Brain microvascular endothelial cell (primary cell): Measurements from ENCODE around the gene STX4.
A peak's percentile ranks its signal among the peaks of the same experiment; 100 is the strongest.

Experiments
- DNase-seq: peaks from one replicate; pipeline ENCODE4 v3.0.0-alpha.2; 2020
- H3K27ac ChIP-seq: fragments of 250-450 bp; sonication (Bioruptor Pico); 2 replicates; pipeline ENCODE4 v1.5.1; 2020; ENCODE audit warnings: mild to moderate bottlenecking, moderate library complexity
- H3K27me3 ChIP-seq: fragments of 250-450 bp; sonication (Bioruptor Pico); replicated peaks from 2 replicates; pipeline ENCODE4 v1.5.1; 2020; ENCODE audit warnings: mild to moderate bottlenecking
- H3K36me3 ChIP-seq: fragments of 250-450 bp; sonication (Bioruptor Pico); replicated peaks from 2 replicates; pipeline ENCODE4 v1.5.1; 2020; ENCODE audit warnings: mild to moderate bottlenecking
- H3K4me3 ChIP-seq: 2 replicates; pipeline ENCODE4 v1.5.1; 2011; ENCODE audit warnings: low read depth, mild to moderate bottlenecking, control low read depth, low read length, moderate library complexity
- in situ Hi-C: cut with HindIII; loops from 2 replicates; pipeline ENCODE4 v1.10.0; 2017; ENCODE audit warnings: low sequenced_read_pairs, low pct_ligation_motif_present
- TF ChIP-seq, protein P1 (sequence below): IDR thresholded peaks from 2 replicates; pipeline ENCODE4 v1.5.1; 2011; ENCODE audit warnings: low read depth, mild to moderate bottlenecking, moderate library complexity, low read length, control low read depth, inconsistent platforms; ENCODE audit errors: missing control alignments

Gene STX4

DNA sequence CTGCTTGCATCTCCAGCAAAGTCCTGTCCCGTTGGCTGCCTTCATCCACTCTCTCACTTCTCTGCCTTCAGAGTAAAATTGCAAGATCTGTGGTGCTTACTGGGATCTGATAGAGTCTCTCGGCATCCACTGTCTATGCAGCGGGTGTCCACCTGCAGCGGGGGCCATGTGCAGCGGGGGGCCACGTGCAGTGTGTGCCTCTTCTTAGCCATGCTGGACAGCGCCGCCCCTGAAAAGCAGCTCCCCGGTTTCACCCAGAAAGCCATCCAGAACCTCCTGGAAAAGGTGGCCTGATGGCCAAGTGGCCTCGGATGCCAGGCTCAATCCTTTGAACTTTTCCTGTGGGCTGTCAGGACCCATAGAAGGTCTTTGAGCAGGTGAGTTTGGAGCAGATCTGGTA is 9.5 kb downstream of the STX4 start:
- Histone ChIP-seq H3K4me3 (no peak overlapping the region), H3K36me3 (peaks cover 31% of the 10 kb centered on the region), H3K27me3 (no peaks in the 10 kb centered on the region), H3K27ac (no peak overlapping the region)
- in situ Hi-C loops: no loop called here
- DNase-seq: no peak
- TF ChIP-seq, protein P1, sequence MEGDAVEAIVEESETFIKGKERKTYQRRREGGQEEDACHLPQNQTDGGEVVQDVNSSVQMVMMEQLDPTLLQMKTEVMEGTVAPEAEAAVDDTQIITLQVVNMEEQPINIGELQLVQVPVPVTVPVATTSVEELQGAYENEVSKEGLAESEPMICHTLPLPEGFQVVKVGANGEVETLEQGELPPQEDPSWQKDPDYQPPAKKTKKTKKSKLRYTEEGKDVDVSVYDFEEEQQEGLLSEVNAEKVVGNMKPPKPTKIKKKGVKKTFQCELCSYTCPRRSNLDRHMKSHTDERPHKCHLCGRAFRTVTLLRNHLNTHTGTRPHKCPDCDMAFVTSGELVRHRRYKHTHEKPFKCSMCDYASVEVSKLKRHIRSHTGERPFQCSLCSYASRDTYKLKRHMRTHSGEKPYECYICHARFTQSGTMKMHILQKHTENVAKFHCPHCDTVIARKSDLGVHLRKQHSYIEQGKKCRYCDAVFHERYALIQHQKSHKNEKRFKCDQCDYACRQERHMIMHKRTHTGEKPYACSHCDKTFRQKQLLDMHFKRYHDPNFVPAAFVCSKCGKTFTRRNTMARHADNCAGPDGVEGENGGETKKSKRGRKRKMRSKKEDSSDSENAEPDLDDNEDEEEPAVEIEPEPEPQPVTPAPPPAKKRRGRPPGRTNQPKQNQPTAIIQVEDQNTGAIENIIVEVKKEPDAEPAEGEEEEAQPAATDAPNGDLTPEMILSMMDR: no peak

DNA sequence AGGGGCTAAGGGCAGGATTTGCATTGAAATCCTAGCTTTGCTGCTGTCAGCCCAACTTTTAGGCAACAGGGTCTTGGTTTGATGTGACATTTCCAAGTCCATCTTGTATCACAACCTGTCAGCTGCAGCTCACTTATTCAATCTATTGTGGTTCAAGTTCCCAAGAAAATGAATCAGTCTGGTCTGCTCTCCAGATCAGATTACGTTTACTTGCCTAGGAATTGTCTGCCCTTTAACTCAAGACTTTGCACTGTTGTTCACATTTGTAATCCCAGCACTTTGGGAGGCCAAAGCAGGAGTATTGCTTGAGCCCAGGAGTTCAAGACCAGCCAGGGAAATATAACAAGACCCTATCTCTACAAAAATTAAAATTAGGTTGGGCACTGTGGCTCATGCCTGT is 10.0 kb downstream of the STX4 start:
- peaks cover 27% of the 10 kb centered on the region for H3K36me3 ChIP-seq
- no peak overlapping the region for H3K4me3 ChIP-seq
- in situ Hi-C loops: no loop called here

DNA sequence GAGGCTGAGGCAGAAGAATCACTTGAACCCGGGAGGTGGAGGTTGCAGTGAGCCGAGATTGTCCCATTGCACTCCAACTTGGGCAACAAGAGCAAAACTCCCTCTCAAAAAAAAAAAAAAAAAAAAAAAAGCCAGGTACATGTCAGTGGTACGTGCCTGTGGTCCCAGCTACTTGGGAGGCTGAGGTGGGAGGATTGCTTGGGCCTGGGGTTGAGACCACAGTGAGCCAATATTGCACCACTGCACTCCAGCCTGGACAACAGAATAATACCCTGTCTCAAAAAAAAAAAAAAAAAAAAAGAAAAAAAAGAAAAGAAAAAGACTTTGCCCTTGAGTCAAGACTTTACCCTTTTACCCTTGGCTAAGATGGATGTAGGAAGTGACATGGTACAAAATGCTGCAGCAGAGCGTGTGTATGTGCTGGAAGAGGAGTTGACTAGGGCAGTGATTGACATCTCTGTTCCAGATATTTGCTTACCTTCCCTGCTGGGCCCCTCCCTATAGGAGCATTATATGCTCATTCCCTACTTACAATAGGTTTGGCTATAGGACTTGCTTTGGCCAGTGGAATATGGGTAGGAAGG is 10.6 kb downstream of the STX4 start:
- no peak for DNase-seq
- Histone ChIP-seq H3K4me3 (no peak overlapping the region), H3K36me3 (peaks cover 20% of the 10 kb centered on the region), H3K27me3 (no peaks in the 10 kb centered on the region), H3K27ac (no peak overlapping the region)
- TF ChIP-seq, protein P1: no peak
- in situ Hi-C loops: no loop called here

More for the DNA sequence above, 10.0 kb downstream of the STX4 start:
- TF ChIP-seq, protein P1: no peak
- no peak overlapping the region for H3K27ac ChIP-seq
- no peak for DNase-seq
- no peaks in the 10 kb centered on the region for H3K27me3 ChIP-seq

DNA sequence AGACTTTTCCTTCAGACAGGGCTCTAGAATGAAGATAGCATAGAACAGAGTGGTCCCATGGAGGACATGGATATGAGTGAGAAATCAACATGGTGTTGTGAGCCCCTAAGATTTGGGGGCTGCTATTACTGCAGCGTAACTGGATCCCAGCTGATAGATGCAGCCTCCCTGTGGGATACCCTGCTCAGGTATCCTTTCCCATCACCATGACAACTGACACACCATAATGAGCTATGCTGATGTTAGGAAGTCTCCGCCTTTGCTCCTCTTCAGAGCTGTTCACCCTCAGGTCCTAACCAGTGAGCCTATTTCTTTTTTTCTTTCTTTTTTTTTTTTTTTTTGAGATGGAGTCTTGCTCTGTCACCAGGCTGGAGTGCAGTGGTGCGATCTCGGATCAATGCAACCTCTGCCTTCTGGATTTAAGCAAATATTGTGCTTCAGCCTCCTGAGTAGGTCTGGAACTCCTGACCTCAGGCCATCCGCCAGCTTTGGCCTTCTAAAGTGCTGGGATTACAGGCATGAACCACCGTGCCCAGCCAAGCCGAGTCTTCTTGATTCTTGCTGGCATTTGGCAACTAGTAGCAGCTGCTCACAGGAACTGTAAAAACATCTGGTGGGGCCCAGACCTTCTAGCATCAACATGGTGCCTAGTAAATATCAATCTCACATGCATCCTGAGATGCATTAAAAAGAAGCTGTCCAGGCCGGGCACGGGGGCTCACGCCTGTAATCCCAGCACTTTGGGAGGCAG is 17.1 kb downstream of the STX4 start:
- DNase-seq: no peak
- Histone ChIP-seq H3K27ac (no peak overlapping the region), H3K27me3 (no peaks in the 10 kb centered on the region), H3K4me3 (no peak overlapping the region), H3K36me3 (no peaks in the 10 kb centered on the region)
- TF ChIP-seq, protein P1: no peak
- in situ Hi-C loops: no loop called here

DNA sequence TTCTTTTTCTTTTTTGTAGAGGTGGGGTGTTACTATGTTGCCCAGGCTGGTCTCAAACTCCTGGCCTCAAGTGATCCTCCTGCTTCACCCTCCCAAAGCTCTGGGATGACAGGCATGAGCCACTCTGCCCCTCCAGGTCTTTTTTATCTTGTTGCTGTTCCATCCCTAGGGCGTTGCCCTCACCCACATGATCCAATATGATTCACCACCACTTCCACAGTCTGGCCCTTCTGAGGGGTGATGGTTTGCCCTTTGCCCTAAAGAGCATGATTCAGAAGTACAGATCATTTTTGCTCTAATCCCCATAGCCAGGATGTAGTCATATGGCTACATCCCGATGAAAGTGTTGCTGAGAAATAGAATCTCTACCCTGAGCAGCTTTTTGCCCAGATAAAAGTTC is 18.8 kb downstream of the STX4 start:
- Histone ChIP-seq H3K27me3 (no peaks in the 10 kb centered on the region), H3K27ac (peak overlapping the region; percentile 62), H3K36me3 (no peaks in the 10 kb centered on the region), H3K4me3 (no peak overlapping the region)
- TF ChIP-seq, protein P1: no peak
- DNase-seq: peak; percentile 93
- in situ Hi-C loops: no loop called here

DNA sequence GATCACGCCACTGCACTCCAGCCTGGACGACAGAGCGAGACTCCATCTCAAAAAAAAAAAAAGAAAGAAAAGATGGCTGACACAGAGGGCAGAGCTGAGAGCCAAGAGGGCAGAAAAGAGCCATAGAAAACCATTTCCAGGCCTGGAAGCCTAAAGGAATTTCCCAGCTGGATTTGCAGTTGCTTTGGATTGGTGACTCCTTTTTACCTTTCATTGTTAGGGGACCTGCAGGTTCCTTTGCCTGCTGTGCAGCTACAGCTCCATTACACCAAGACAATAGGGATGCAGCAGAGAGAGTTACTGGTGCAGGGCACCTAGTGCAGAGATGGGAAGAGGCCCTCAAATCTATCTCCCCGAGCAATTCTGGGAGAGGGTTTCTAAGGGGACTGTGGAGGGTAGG is 22.3 kb downstream of the STX4 start:
- TF ChIP-seq, protein P1: no peak
- no peak overlapping the region for H3K27ac ChIP-seq
- peaks cover 7% of the 10 kb centered on the region for H3K36me3 ChIP-seq
- in situ Hi-C loops: no loop called here
- no peak for DNase-seq
- no peak overlapping the region for H3K4me3 ChIP-seq
- H3K27me3 ChIP-seq: no peaks in the 10 kb centered on the region
